Fibroblast of pulmonary artery (primary cell): Measurements from ENCODE around the gene GPATCH1.
A peak's percentile ranks its signal among the peaks of the same experiment; 100 is the strongest.

ENCODE experiments used
- DNase-seq: peaks from one replicate; pipeline ENCODE4 v3.0.0-alpha.2; 2010; ENCODE audit warnings: low read depth
- H3K4me3 ChIP-seq: replicated peaks from 2 replicates; pipeline ENCODE4 v1.5.1; 2011; ENCODE audit warnings: low read depth, mild to moderate bottlenecking, control low read depth, low read length, moderate library complexity
- TF ChIP-seq, protein P1 (sequence below): IDR thresholded peaks from 2 replicates; pipeline ENCODE4 v1.5.1; 2011; ENCODE audit warnings: mild to moderate bottlenecking, control low read depth, low read length, inconsistent platforms; ENCODE audit errors: missing control alignments

GPATCH1 gene

DNA sequence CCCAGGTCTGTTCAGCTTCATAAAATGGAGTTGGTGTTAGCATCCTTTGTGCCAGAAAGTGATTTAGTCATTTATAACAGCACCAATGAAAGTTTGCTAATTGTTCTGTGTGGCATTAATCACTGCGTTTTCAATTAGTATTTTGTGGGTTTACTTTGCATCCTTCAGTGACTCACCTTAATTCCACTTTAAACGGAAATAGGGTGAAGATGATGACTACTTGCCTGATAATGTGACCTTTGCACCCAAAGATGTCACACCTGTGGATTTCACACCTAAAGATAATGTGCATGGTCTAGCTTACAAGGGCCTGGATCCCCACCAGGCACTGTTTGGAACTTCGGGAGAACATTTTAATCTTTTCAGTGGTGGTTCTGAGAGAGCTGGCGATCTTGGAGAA is 15.0 kb downstream of the GPATCH1 start:
- H3K4me3 ChIP-seq: no peak overlapping the region
- DNase-seq: no peak
- TF ChIP-seq, protein P1, sequence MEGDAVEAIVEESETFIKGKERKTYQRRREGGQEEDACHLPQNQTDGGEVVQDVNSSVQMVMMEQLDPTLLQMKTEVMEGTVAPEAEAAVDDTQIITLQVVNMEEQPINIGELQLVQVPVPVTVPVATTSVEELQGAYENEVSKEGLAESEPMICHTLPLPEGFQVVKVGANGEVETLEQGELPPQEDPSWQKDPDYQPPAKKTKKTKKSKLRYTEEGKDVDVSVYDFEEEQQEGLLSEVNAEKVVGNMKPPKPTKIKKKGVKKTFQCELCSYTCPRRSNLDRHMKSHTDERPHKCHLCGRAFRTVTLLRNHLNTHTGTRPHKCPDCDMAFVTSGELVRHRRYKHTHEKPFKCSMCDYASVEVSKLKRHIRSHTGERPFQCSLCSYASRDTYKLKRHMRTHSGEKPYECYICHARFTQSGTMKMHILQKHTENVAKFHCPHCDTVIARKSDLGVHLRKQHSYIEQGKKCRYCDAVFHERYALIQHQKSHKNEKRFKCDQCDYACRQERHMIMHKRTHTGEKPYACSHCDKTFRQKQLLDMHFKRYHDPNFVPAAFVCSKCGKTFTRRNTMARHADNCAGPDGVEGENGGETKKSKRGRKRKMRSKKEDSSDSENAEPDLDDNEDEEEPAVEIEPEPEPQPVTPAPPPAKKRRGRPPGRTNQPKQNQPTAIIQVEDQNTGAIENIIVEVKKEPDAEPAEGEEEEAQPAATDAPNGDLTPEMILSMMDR: no peak

DNA sequence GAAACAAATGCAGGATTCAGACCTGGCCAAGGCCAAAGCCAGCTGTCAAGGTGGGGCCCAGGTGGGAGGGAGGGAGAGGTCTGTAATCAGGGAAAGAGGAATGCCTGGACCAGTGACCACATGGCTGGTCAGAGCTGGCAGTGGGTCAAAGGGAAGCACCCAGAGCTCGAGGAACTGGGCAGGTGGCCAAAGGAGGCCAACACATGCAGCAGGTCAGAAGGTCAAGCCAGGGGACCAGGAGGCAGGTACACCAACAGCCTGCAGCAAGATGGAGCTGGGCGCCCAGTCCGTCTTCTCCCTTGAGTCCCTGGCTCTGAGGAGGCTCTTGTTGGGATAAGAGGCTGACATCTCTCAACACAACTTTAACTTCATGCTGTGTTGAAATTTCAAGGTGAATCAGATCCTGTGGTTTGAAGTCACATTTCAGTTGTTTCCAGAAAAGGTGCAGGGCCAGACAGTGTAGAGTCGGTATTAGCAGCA is 17.1 kb downstream of the GPATCH1 start:
- DNase-seq: no peak
- TF ChIP-seq, protein P1: no peak
- no peak overlapping the region for H3K4me3 ChIP-seq

GRCh38 chr19:33100894-33101644 is 20.1 kb downstream of the GPATCH1 start:
- TF ChIP-seq, protein P1: no peak
- DNase-seq: no peak
- H3K4me3 ChIP-seq: no peak overlapping the region

DNA sequence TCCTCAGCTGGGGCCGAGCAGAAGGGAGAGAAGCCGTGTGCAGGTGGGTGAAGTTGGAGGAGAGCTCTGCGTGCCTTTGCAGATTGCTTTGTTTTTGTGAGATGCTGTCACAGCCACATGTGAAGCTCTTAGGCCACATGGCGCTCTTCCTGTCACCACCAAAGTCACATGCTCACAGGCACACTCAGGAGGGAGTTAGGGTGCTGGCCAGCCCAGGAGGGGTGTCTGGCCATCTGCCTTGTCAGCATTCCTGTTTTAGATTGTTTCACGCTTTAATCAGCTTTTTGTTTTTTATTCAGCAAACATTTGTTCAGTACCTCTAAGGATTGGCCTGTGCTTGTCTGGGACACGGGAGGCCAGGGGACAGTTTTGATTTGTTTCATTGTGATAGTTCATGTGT is 21.9 kb downstream of the GPATCH1 start:
- TF ChIP-seq, protein P1: no peak
- no peak for DNase-seq

DNA sequence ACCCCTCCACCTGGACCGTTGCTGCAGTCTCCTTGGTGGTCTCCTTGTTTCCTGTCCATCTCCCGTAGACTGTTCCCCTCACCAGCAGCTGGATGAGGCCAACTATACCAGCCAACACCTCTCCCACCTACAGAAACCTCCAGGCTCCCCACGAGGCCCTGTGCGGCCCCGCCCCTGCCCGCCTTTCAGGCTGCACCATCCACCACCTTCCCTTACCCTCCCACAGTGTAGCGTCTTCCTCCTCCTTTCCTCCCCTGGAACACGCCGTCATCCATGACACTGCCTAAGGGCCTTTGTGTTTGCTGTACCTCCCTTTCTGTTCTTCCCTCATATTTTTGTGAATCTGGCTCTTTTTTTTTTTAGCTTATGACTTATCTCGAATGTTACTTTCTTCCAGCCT is 27.2 kb downstream of the GPATCH1 start:
- TF ChIP-seq, protein P1: no peak
- no peak for DNase-seq
- H3K4me3 ChIP-seq: no peak overlapping the region

More for the DNA sequence above, 21.9 kb downstream of the GPATCH1 start:
- H3K4me3 ChIP-seq: no peak overlapping the region

DNA sequence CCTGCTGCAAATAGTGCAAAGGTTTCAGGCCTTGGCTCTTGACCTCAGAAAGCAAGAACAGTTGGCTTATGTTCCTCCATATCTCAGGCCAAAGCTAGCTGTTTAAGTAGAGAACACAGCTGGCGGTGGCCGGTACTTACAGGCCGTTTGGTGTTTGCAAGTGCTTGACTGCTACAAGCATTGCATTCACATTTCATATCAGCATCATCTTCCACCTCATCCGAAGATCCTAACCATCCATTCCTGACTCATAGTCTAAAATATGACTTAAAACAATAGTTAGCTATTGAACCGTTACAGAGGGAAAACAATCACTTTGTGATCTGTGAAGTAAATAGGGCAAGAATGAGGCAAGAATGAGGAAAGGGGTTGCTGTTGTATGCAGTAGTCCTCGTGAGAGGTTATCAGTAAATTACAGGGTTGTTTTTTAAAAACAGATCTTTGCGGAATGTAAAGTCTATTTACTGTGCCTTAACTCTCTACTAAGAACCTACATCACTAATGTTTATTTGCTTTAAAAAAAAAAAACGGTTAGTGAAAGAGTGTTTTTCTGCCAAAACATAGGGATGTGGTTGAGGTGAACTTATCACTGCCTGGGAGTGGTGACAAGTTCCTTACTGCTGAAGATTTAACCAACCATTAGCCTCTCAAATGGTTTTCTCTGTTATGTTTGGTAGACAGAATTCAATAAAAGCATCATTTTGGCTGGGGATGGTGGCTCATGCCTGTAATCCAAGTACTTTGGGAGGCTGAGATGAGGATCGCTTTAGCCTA is 29.3 kb downstream of the GPATCH1 start:
- DNase-seq: peak; percentile 85
- TF ChIP-seq, protein P1: no peak
- no peak overlapping the region for H3K4me3 ChIP-seq
